Glutamatergic neuron (in vitro differentiated cells): Measurements from ENCODE around the gene ZNF607. TPM values are rescaled to one million over a fixed set of nuclear protein-coding genes. Genes with fewer than 3 reads are reported as not detected.

ENCODE experiments used
- DNase-seq: peaks from one replicate; pipeline ENCODE4 v3.0.0; 2022
- H3K27ac Mint-ChIP-seq: one replicate; pipeline ENCODE4 v1.8.0; 2020; ENCODE audit warnings: mild to moderate bottlenecking, mixed read lengths, inconsistent platforms; ENCODE audit not compliant: unreplicated experiment
- H3K27me3 Mint-ChIP-seq: one replicate; pipeline ENCODE4 v1.8.0; 2020; ENCODE audit warnings: mild to moderate bottlenecking, moderate library complexity, mixed read lengths, inconsistent platforms; ENCODE audit not compliant: unreplicated experiment
- H3K36me3 Mint-ChIP-seq: one replicate; pipeline ENCODE4 v1.8.0; 2020; ENCODE audit warnings: mild to moderate bottlenecking, mixed read lengths, inconsistent platforms; ENCODE audit not compliant: unreplicated experiment
- H3K4me1 Mint-ChIP-seq: one replicate; pipeline ENCODE4 v1.8.0; 2020; ENCODE audit warnings: mild to moderate bottlenecking, low read depth, mixed read lengths, inconsistent platforms; ENCODE audit not compliant: unreplicated experiment
- H3K4me3 Mint-ChIP-seq: one replicate; pipeline ENCODE4 v1.8.0; 2020; ENCODE audit warnings: mild to moderate bottlenecking, mixed read lengths, inconsistent platforms; ENCODE audit not compliant: unreplicated experiment
- H3K9me3 Mint-ChIP-seq: one replicate; pipeline ENCODE4 v1.8.0; 2020; ENCODE audit warnings: mild to moderate bottlenecking, moderate library complexity, mixed read lengths, inconsistent platforms; ENCODE audit not compliant: unreplicated experiment
- CTCF ChIP-seq: fragments of 200-600 bp; sonication (generic); IDR thresholded peaks from one replicate; pipeline ENCODE4 v1.5.0; 2021; ENCODE audit not compliant: partially characterized antibody, unreplicated experiment
- total RNA-seq: library from RNA; stranded (reverse); fragmentation: NEBNext Ultra II Directional; extraction: Animal tissue kit (Norgen Biotek cat#: 25700); gene quantifications from one replicate; pipeline ENCODE4 v1.2.1, GENCODE V29; 2021; ENCODE audit not compliant: unreplicated experiment

ZNF607 gene
- total RNA-seq, 1 donor from 2014 or later = 12.7 TPM

GRCh38 chr19:37654118-37654517, 65.4 kb downstream of the ZNF607 start:
- TF ChIP-seq CTCF = no peak
- Mint-ChIP-seq H3K36me3 (peaks cover 6% of the 10 kb centered on the region), H3K27me3 (peaks cover 12% of the 10 kb centered on the region), H3K4me3 (peak overlapping the region; percentile 95), H3K9me3 (peaks cover 18% of the 10 kb centered on the region), H3K27ac (peak overlapping the region; percentile 80), H3K4me1 (peaks cover 9% of the 10 kb centered on the region)
- no peak for DNase-seq

Other genes starting within 250 kb of the ZNF607 start
- 19.4 TPM for gene ZNF793, start 212.8 kb downstream of the ZNF607 start, total RNA-seq
- gene ZNF571, start 125.0 kb downstream of the ZNF607 start, total RNA-seq = 6.1 TPM
- gene ZNF540, start 124.9 kb downstream of the ZNF607 start, total RNA-seq = 2.7 TPM
- gene ZFP30, start 64.3 kb downstream of the ZNF607 start, total RNA-seq = 35.9 TPM
- gene ZNF573, start 59.8 kb upstream of the ZNF607 start, total RNA-seq = 12.2 TPM
- not detected for gene WDR87, start 186.8 kb upstream of the ZNF607 start, total RNA-seq
- 97.7 TPM for gene SIPA1L3, start 187.4 kb upstream of the ZNF607 start, total RNA-seq